ENCODE measurements around the gene FH. TPM values are rescaled to one million over a fixed set of nuclear protein-coding genes. Genes with fewer than 3 reads are reported as not detected.

The FH gene
- polyA plus RNA-seq, 1 donor (not counting 4 experiments of a cell fraction or from before 2014, with no cell fraction given): 101 TPM

GRCh38 chr1:241532864-241533263 is 13.3 kb upstream of the FH start:
- dilution Hi-C loops (cut with MboI; ENCODE audit: extremely low pct_ligation_motif_present, low sequenced_read_pairs): no loop called here
- H3K27ac ChIP-seq (ENCODE audit: control insufficient read depth, insufficient read depth, low read length): no peak overlapping the region

GRCh38 chr1:241532162-241532531 is 12.6 kb upstream of the FH start, which contains the start of gene KMO:
Gene KMO (plus strand): TSS chr1:241532378. CDS start chr1:241532445, 67 bp downstream.
- H3K9ac ChIP-seq (ENCODE audit: control insufficient read depth, extremely low read depth, insufficient read depth, low read length): peak within 1 kb of the TSS; percentile 71

More at GRCh38 chr1:241532864-241533263, 13.3 kb upstream of the FH start:
- TF ChIP-seq, protein P1, sequence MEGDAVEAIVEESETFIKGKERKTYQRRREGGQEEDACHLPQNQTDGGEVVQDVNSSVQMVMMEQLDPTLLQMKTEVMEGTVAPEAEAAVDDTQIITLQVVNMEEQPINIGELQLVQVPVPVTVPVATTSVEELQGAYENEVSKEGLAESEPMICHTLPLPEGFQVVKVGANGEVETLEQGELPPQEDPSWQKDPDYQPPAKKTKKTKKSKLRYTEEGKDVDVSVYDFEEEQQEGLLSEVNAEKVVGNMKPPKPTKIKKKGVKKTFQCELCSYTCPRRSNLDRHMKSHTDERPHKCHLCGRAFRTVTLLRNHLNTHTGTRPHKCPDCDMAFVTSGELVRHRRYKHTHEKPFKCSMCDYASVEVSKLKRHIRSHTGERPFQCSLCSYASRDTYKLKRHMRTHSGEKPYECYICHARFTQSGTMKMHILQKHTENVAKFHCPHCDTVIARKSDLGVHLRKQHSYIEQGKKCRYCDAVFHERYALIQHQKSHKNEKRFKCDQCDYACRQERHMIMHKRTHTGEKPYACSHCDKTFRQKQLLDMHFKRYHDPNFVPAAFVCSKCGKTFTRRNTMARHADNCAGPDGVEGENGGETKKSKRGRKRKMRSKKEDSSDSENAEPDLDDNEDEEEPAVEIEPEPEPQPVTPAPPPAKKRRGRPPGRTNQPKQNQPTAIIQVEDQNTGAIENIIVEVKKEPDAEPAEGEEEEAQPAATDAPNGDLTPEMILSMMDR (optimal IDR thresholded peaks at IDR 0.05 in 1 of 3, IDR thresholded peaks at IDR 0.05 in 1 of 3, conservative IDR thresholded peaks at IDR 0.05 in 1 of 3; ENCODE audit: extremely low read depth in 1 of 3, insufficient read depth in 2 of 3, low read length in 3 of 3): no peak
- no peak for TF ChIP-seq EZH2 (IDR thresholded peaks at IDR 0.05; ENCODE audit: low read length)
- Histone ChIP-seq H4K20me1 (ENCODE audit: control insufficient read depth, extremely low read depth, insufficient read depth, low read length) (no peaks in the 10 kb centered on the region), H2AFZ (ENCODE audit: control insufficient read depth, low read length) (no peak overlapping the region), H3K9me3 (ENCODE audit: control insufficient read depth, low read depth, low read length) (no peaks in the 10 kb centered on the region), H3K79me2 (ENCODE audit: control insufficient read depth, insufficient read depth, low read length) (no peaks in the 10 kb centered on the region), H3K4me1 (ENCODE audit: control insufficient read depth, extremely low read depth, insufficient read depth, low read length) (peaks cover 9% of the 10 kb centered on the region), H3K9me1 (ENCODE audit: control insufficient read depth, extremely low read depth, insufficient read depth, low read length) (no peaks in the 10 kb centered on the region), H3K27me3 (ENCODE audit: control insufficient read depth, extremely low read depth, insufficient read depth, low read length) (no peaks in the 10 kb centered on the region), H3K9ac (ENCODE audit: control insufficient read depth, extremely low read depth, insufficient read depth, low read length) (no peak overlapping the region), H3K36me3 (ENCODE audit: control insufficient read depth in 2 of 2, extremely low read depth in 1 of 2, insufficient read depth in 2 of 2, low read length in 2 of 2) (no peaks in the 10 kb centered on the region), H3K4me3 (ENCODE audit: control insufficient read depth in 2 of 3, extremely low read depth in 1 of 3, insufficient read depth in 2 of 3, low read depth in 1 of 3, low read length in 3 of 3) (no peak overlapping the region), H3K4me2 (ENCODE audit: control insufficient read depth, extremely low read depth, insufficient read depth, low read depth, low read length) (no peak overlapping the region)
- peak; percentile 13 for FAIRE-seq
- DNase-seq (ENCODE audit: low read depth, low spot score): no peak

More at GRCh38 chr1:241532162-241532531, 12.6 kb upstream of the FH start, which contains the start of gene KMO:
- H3K9me1 ChIP-seq (ENCODE audit: control insufficient read depth, extremely low read depth, insufficient read depth, low read length): no peaks in the 10 kb centered on the region
- no peak for DNase-seq (ENCODE audit: low read depth, low spot score)
- H3K4me2 ChIP-seq (ENCODE audit: control insufficient read depth, extremely low read depth, insufficient read depth, low read depth, low read length): peak within 1 kb of the TSS; percentile 97
- no peaks in the 10 kb centered on the region for H3K79me2 ChIP-seq (ENCODE audit: control insufficient read depth, insufficient read depth, low read length)
- H4K20me1 ChIP-seq (ENCODE audit: control insufficient read depth, extremely low read depth, insufficient read depth, low read length): no peaks in the 10 kb centered on the region
- no peaks in the 10 kb centered on the region for H3K9me3 ChIP-seq (ENCODE audit: control insufficient read depth, low read depth, low read length)
- peak within 1 kb of the TSS; percentile 25 to 83 (median 75) for H3K4me3 ChIP-seq (ENCODE audit: control insufficient read depth in 2 of 3, extremely low read depth in 1 of 3, insufficient read depth in 2 of 3, low read depth in 1 of 3, low read length in 3 of 3)
- no peaks in the 10 kb centered on the region for H3K27me3 ChIP-seq (ENCODE audit: control insufficient read depth, extremely low read depth, insufficient read depth, low read length)
- H3K4me1 ChIP-seq (ENCODE audit: control insufficient read depth, extremely low read depth, insufficient read depth, low read length): peaks cover 9% of the 10 kb centered on the region
- H3K36me3 ChIP-seq (ENCODE audit: control insufficient read depth in 2 of 2, extremely low read depth in 1 of 2, insufficient read depth in 2 of 2, low read length in 2 of 2): no peaks in the 10 kb centered on the region
- H2AFZ ChIP-seq (ENCODE audit: control insufficient read depth, low read length): peak within 1 kb of the TSS; percentile 95
- peak within 1 kb of the TSS; percentile 77 for H3K27ac ChIP-seq (ENCODE audit: control insufficient read depth, insufficient read depth, low read length)
- FAIRE-seq: peak; percentile 55
- TF ChIP-seq, protein P1 (optimal IDR thresholded peaks at IDR 0.05 in 1 of 3, IDR thresholded peaks at IDR 0.05 in 1 of 3, conservative IDR thresholded peaks at IDR 0.05 in 1 of 3; ENCODE audit: extremely low read depth in 1 of 3, insufficient read depth in 2 of 3, low read length in 3 of 3): no peak
- no peak for TF ChIP-seq EZH2 (IDR thresholded peaks at IDR 0.05; ENCODE audit: low read length)
- dilution Hi-C loops (cut with MboI; ENCODE audit: extremely low pct_ligation_motif_present, low sequenced_read_pairs): no loop called here

All from keratinocyte (primary cell).